Non-pigmented ciliary epithelial cell (primary cell): Measurements from ENCODE around the gene ICAM4.
A peak's percentile ranks its signal among the peaks of the same experiment; 100 is the strongest.
"Not testable (repeated sequence)": the region's sequence is repeated elsewhere in the genome, so short reads cannot be mapped to it uniquely, and the experiment has no call there.

Experiments used
- DNase-seq: peaks from one replicate; pipeline ENCODE4 v3.0.0-alpha.2; 2010; ENCODE audit warnings: low read depth

Gene ICAM4

GRCh38 chr19:10286803-10287737, at the start of gene ICAM4:
Gene ICAM4 (plus strand): TSS chr19:10286955. CDS start chr19:10287013, 58 bp downstream.
- DNase-seq: no peak

GRCh38 chr19:10237702-10238101, 49.1 kb upstream of the ICAM4 start:
- DNase-seq: no peak

- no peak for DNase-seq
Observed at GRCh38 chr19:10238172-10238783, 48.5 kb upstream of the ICAM4 start.

GRCh38 chr19:10241826-10242449, 44.8 kb upstream of the ICAM4 start:
- not testable (repeated sequence) for DNase-seq

GRCh38 chr19:10243606-10244005, 43.1 kb upstream of the ICAM4 start:
- no peak for DNase-seq

- DNase-seq: no peak
Observed at GRCh38 chr19:10245189-10245939, 41.4 kb upstream of the ICAM4 start.

- no peak for DNase-seq
Observed at GRCh38 chr19:10246511-10246910, 40.2 kb upstream of the ICAM4 start.

- DNase-seq: peak; percentile 95
Observed at GRCh38 chr19:10251792-10252694, 34.7 kb upstream of the ICAM4 start, which contains the start of gene MRPL4. Gene MRPL4 (plus strand): TSS chr19:10252214. CDS start chr19:10252254, 40 bp downstream.

GRCh38 chr19:10252707-10253106, 34.0 kb upstream of the ICAM4 start:
- no peak for DNase-seq

GRCh38 chr19:10254244-10254643, 32.5 kb upstream of the ICAM4 start:
- no peak for DNase-seq

- no peak for DNase-seq
Observed at GRCh38 chr19:10255358-10255757, 31.4 kb upstream of the ICAM4 start.

GRCh38 chr19:10256551-10256950, 30.2 kb upstream of the ICAM4 start:
- DNase-seq: no peak

GRCh38 chr19:10256970-10257615, 29.7 kb upstream of the ICAM4 start:
- no peak for DNase-seq

- DNase-seq: no peak
Observed at GRCh38 chr19:10258080-10258710, 28.6 kb upstream of the ICAM4 start.

GRCh38 chr19:10259162-10259905, 27.4 kb upstream of the ICAM4 start:
- DNase-seq: peak; percentile 55

GRCh38 chr19:10260141-10260584, 26.6 kb upstream of the ICAM4 start:
- DNase-seq: no peak

- no peak for DNase-seq
Observed at GRCh38 chr19:10262771-10263170, 24.0 kb upstream of the ICAM4 start.

- DNase-seq: no peak
Observed at GRCh38 chr19:10266706-10267105, 20.0 kb upstream of the ICAM4 start.

GRCh38 chr19:10268071-10268470, 18.7 kb upstream of the ICAM4 start:
- no peak for DNase-seq
